GM23248 (cell line): Measurements from ENCODE around the gene NCAN.

Experiments
- EZH2 ChIP-seq: fragments of 200-600 bp; sonication (generic); IDR thresholded peaks from 2 replicates; pipeline ENCODE4 v1.6.1; 2018; ENCODE audit warnings: antibody characterized with exemption, mild to moderate bottlenecking; ENCODE audit not compliant: insufficient read depth, poor library complexity, severe bottlenecking
- EZH2phosphoT487 ChIP-seq: fragments of 200-600 bp; sonication (generic); IDR thresholded peaks from 2 replicates; pipeline ENCODE4 v1.6.1; 2018; ENCODE audit warnings: antibody characterized with exemption, moderate library complexity, mild to moderate bottlenecking, low read depth; ENCODE audit not compliant: insufficient read depth

GRCh38 chr19:19170053-19170872, 41.5 kb upstream of the NCAN start, which contains the start of gene MEF2B:
- no peak for TF ChIP-seq EZH2
- TF ChIP-seq EZH2phosphoT487, result no peak
